NCI-H82 treated with DMSO at 0.1 percent for 48 hours (cell line): ENCODE results near the gene CENPC.
"Not testable (repeated sequence)": the region's sequence is repeated elsewhere in the genome, so short reads cannot be mapped to it uniquely, and the experiment has no call there.

ENCODE experiments used
- DNase-seq: peaks from one replicate; lab custom pipeline; 2025; ENCODE audit not compliant: unreplicated experiment; lab: John Stamatoyannopoulos, UW

CENPC gene

GRCh38 chr4:67480810-67481209, 64.5 kb downstream of the CENPC start:
- DNase-seq = no peak

DNA sequence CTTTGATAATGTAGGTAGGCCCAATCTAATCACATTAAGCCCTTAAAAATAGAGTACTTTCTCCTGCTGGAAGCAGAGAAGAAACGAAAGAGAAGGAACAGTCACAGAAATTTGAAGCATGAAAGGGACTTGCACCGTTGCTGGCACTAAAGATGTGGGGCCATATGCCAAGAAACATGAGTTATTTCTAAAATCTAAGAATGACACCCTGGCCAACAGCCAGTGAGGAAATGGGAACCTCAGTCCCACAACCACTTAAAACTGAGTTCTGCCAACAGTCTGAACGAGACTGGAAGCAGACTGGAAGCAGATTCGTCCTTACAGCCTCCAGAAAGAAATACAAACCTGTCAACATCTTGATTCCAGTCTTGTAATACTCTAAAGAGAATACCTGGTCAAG, 70.1 kb downstream of the CENPC start:
- no peak for DNase-seq

DNA sequence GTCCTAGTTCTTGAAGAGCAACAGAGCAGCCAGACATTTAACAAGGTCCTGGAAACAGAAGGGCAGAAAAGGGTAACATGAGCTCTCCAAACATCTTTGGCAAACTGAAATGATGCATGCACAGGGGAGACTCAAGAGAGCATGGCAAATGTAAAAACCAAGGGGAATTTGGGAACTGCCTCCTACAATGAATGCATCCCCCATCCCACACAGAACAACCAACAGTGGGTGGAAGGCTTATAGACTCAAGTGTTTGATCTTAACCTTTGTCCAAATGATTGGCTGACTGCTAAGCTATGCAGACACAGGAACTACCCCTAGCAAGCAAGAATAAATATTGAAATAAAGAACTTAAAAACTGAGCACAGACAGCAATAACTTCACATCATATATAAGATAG, 74.4 kb downstream of the CENPC start:
- no peak for DNase-seq

DNA sequence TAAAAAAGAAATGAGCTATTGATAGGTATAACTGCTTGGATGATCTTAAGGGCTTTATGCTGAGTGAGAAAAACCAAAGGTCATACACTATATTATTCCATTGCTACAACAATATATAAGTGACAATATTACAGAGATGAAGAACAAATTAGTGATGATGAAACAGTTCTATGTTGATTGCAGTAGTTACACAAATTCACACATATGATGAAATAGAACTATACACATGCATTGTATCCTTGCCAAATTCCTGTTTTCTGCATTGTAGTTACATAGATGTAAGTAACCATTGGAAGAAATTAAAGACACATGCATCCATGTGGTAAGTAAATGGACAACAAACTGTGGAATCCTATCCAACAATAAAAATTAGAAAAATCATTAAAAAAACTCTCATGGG, 76.5 kb downstream of the CENPC start:
- no peak for DNase-seq

- DNase-seq = no peak
Measured at GRCh38 chr4:67466751-67467150, 78.6 kb downstream of the CENPC start.

DNA sequence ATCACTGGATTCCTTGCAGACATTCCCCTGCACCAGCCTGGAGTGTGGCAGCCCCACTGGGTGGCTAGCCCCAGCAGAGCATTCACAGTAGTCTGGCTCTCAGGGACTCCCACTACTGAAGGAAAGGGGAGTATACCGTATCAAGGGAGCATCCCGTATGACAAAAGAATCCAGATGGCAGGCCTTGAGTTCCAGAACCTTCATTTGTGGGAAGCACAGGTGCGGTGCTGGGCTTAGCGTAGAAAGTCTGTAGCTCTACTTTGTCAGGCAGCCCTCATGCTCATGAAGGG, 79.6 kb downstream of the CENPC start:
- no peak for DNase-seq

DNA sequence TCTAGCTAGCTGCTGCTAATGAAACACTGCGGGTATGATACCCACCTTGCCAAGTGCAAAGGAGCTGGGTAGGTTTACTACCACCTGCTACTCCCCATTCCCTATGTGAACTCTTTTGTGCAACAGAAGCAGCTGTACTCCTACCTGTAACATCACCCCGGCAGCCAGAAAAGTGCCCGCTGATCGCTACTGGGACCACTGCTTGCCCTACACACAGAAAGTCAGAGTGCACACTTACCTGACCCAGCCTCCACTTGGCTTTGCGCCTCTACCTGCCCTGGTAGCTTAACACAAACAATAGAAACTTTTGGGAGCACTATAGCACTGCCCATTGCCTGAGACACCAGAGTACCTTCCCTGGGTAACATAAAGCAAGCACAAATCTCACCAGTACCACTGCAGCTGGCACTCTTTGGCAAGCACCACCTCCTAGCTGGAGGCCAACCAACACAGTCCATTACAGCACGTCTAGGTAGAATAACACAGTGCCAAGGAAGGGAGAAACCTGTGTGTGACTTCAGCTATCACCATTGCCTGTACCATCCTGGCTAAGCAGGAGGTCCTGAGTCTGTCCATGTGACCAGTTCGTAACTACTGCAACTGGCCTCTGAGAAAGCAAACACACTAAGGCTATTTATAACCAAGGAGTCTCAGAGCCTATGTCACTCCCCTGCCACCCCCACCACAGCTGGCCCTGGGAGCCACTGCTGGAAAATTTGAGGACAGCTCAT, 80.1 kb downstream of the CENPC start:
- no peak for DNase-seq

DNA sequence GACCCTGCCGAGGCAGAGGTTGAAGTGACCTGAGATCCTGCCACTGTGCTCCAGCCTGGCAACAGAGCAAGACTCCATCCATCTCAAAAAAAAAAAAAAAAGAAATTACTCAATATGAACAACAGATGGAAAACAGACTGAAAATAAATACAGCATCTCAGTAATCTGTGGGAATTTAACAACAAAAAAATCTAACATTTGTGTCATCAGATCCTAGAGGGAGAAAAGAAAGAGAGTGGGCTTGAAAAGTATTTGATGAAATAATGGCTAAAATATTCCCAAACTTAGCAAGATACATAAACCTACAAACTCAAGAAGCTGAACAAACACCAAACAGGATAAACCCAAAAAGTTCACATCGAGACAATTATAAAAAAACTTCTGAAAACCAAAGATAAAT, 84.7 kb downstream of the CENPC start:
- no peak for DNase-seq

- no peak for DNase-seq
Measured at GRCh38 chr4:67459164-67459563, 86.1 kb downstream of the CENPC start.

DNA sequence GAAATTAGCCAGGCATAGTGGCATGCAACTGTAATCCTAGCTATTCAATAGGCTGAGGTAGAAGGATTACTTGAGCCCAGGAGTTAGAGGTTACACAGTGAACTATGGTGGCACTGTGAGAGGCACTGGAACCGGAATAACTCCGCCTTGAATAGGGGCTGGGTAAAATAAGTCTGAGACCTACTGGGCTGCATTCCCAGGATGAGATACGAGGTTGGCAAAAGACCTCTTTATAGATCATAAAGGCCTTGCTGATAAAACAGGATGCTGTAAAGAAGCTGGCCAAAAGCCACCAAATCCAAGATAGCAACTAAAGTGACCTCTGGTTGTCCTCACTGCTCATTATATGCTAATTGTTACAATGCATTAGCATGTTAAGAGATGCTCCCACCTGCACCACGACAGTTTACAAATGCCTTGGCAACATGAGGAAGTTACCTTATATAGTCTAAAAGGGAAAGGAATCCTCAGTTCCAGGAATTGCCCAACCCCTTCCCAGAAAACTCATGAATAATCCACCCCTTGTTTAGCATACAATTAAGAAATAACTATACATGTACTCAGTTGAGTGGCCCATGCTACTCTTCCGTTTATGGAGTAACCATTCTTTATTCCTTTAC, 88.6 kb downstream of the CENPC start:
- no peak for DNase-seq

- not testable (repeated sequence) for DNase-seq
Measured at GRCh38 chr4:67452846-67453205, 92.5 kb downstream of the CENPC start.

DNA sequence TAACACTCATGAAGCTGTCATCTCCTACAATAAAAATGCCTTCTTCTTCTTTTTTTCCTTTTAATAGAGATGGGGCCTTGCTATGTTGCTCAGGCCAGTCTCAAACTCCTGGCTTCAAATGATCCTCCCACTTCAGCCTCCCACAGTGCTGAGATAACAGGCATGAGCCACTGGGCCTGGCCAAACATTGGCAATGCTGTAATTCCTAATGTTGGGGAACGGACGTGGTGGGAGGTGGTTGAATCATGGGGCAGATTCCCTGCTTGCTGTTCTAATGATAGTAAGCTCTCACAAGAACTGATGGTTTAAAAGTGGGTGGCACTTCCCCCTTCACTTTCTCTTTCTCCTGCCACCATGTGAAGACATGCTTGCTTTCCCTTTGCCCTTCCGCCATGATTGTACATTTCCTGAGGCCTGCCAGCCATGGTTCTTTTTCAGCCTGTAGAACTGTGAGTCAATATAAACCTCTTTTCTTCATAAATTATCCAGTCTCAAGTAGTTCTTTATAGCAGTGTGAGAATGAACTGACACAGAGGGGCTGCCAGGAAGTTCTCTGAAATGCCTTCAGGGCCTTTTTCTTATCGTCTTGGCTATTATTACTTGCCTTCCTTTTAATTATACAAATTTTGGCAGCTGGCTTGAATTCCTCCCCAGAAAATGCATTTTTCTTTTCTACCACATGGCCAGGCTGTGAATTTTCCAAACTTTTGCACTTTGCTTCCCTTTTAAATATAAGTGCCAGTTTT, 93.0 kb downstream of the CENPC start:
- no peak for DNase-seq

- DNase-seq = no peak
Measured at GRCh38 chr4:67451464-67451863, 93.8 kb downstream of the CENPC start.

GRCh38 chr4:67448621-67449020, 96.7 kb downstream of the CENPC start:
- DNase-seq = no peak

DNA sequence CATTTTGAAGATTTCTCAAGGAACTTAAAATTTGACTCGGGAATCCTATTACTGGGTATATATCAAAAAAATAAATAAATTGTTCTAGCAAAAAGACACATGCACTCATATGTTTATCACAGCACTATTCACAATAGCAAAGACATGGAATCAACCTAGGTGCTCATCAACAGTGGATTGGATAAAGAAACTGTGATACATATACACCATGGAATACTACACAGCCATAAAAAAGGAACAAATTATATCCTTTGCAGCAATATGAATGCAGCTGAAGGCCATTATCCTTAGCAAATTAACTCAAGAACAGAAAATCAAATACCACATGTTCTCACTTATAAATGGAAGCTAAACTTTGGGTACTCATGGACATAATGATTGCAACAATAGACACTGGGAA, 97.4 kb downstream of the CENPC start:
- no peak for DNase-seq

- no peak for DNase-seq
Measured at GRCh38 chr4:67446811-67447210, 98.5 kb downstream of the CENPC start.

GRCh38 chr4:67445881-67446280, 99.4 kb downstream of the CENPC start:
- DNase-seq = not testable (repeated sequence)

DNA sequence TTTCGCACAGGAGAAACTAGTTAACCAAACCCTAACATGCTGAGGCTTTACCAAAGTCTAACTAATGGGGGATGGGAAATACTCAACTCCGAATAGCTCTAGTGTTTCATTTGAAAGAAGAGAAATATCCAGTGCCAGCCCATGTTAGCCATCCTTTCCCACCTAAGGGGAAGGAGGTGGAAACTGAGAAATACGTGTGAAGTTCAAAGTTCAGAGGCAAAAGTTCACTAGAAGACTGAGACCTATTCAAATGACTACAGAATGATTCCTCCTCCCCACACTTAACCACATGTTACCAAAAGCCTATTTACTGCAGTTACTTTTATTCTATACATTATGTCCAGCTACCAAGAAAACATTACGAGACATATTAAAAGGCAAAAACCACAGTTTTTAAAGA, 106.3 kb downstream of the CENPC start:
- DNase-seq = no peak

DNA sequence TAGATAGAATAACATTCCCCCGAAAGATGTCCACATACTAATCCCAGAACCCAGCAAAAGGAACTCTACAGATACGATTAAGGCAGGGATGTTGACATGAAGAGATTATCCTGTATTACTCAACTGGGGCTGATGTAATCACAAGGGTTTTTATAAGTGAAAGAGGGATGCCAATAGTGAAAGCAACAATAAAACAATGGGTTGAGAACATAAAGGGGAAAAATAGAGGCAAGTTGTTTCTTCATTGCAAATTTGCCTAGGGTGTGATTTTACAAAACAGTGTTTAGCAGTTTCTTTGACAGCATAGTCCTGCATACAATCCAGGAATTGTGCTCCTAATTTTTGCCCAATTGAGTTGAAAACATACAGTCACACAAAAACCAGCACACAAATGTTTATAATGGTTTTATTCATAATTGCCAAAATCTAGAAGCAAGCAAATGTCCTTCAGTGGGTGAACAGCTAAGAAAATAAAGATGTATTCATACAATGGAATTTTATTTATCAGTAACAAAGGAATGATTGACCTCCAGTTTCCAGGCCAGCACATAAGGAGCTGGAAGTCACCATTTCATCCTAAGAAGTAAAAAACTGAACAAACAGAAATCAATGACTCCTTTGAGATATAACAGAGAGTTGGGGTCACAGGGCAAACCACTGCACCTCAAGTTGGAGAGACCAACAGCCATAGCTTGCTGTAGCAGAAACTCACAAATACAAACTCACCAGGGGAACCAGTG, 107.2 kb downstream of the CENPC start:
- peak; percentile 32 for DNase-seq

DNA sequence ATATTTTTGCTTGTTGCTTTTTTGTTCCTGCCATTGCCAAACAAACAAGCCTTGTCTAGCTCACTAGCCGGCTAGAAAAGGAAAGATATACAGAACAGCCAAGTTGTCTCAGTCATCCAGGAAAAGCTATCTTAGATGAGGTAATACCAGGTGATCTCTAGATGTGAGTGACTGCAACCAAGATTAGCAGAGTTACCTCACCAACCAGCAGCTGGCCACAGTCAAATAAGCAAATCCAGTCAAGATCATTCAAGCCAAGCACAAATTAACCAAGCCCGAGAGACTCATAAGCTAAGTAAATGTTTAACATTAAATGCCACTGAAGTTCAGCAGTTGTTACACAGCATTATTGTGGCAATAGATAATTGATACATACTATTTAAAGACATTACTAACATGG, 108.6 kb downstream of the CENPC start:
- peak; percentile 0 for DNase-seq

- DNase-seq = no peak
Measured at GRCh38 chr4:67430989-67431388, 114.3 kb downstream of the CENPC start.

DNA sequence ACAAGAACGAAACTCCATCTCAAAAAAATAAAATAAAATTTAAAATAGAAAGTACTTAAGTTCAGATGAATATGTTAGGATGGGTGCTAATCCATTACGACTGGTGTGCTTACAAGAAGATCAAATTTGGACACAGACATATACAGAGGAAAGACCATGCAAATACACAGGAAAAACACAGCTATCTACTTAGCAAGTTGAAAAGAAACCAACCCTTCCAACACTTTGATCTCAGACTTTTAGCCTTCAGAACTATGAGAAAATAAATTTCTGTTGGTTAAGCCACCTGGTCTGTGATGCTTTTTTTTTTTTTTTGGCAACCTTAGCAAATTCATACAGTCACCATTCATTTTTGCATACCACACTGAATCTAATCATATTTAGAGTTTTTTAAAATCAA, 116.5 kb downstream of the CENPC start:
- no peak for DNase-seq
